DMS79 treated with DMSO at 0.1 percent for 48 hours (cell line): ENCODE measurements around the gene RIMKLA.
A peak's percentile ranks its signal among the peaks of the same experiment; 100 is the strongest.

Source experiments
- DNase-seq: peaks from one replicate; lab custom pipeline; 2025; lab: John Stamatoyannopoulos, UW

Gene RIMKLA

DNA sequence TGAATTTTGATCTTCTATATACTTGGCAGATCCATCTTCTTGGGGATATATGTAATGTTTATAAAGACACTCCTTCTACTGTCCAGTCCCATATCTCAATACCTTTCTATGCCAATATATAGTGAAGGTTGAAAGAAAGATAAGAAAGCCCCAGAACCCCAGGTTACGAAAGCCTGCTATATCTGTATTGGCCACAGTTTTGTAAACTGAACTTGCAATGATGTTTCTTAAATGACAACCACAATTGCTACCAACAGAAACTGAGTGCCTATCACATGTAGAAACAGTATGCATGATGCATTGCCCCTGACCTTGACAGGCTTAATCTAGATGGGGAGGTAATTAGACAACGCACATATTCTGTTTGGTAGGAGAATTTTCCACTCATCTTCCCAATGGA, 7.8 kb upstream of the RIMKLA start:
- no peak for DNase-seq

DNA sequence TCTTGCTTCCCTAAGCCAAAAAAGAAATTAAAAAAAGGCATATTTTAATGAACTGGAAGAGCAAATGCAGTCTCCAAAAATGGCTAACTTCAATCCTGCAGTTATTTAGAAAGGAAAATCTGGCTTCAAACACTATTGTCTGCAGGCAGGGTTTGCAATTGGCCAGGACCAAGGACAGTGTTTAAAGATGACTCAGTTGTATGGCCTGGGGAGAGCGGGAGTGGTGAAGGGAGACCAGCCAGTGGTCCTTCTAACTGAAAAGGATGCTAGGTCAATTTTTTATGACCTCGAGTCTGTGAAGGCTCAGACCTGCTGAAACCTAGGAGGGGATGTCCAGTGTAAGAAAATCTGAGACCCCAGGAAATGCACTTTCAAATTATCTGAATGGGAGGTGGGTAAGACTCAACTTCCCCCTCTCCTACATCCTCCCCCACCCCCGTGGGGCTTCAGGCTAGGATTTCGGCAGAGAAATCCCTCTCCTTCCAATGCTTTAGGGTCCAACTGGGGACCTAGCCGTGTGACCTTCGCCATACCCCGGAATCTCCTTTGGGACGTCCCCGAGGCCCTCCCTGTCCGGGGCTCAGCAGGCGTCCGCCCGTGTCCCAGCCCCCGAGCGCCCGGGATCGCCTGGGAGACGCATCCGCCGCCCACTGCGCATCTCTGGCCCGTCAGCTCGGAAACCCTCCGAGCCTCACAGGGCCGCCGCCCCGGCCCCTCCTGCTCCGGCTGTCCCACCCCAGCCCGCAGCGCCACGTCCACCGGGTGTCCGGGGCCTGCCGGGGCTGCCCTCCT, 602 bp upstream of the RIMKLA start:
- peak; percentile 62 for DNase-seq

DNA sequence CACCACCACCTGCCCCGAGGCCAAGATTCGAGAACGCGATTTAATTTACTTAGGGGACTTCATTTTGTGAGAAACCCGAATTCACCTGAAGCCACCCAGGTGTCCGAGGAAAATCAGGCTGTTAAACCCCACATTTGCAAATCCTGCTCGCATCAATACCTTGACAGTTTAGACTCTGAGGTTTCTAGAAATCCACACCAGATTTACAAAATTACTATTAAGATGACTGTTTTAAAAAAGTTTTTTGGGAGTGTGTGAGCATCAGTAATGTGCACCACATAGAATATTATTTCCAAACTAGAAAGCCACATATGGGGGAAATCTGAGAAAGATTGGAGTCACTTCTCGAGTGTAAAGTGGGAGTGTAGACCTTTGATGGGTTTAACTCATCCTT, 685 bp downstream of the RIMKLA start:
- peak; percentile 56 for DNase-seq

DNA sequence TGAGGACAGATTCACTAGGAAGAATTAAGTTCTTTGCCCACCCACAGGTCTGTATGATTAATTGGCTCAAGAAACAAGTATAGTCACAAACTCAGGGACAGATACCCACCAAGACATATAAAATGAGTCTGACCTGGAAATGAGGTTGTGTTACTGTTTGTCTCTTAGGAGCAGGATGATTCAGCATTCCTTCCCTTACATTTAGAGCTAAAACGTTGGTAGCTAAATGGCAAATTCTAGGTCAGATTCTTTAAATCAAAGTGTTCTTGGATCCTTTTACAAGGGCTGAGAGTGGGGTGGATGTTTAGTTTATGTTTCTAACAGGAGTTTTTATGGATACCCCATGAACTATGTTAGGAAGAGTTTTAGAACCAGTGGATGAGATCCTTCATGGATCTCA, 4.7 kb downstream of the RIMKLA start:
- no peak for DNase-seq

DNA sequence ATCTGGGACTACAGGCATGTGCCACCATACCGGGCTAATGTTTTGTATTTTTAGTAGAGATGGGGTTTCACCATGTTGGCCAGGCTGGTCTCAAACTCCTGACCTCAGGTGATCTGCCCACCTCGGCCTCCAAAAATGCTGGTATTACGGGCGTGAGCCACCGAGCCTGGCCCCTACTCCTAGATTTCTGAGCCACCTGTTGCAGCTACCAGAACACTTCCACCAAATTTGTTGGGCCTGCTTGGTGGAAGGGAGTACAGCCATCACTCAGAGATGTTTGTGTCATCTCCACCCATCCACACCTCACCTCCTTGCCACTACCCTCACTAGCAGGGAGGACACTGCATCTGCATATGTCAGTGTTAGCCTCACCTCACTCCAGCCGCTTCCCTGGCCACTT, 5.5 kb downstream of the RIMKLA start:
- no peak for DNase-seq

DNA sequence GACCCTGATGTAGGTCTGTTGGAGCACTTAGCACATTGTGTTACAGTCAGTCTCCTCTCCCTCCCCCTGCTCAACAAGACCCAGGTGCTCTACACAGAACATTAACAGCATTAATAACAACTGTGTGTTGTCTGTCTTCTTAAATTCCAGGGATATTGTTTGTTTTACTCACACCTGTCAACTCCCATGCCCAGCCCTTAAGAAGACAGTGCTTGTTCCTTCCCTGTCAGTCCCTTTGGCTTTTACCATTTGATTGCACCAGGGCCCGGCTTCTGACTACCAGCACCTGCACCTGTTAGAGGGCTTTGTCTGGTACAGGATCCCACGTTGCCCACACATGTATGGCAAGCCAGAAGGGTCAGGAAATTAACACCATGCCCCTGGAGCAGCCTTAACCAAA, 11.7 kb downstream of the RIMKLA start:
- no peak for DNase-seq

DNA sequence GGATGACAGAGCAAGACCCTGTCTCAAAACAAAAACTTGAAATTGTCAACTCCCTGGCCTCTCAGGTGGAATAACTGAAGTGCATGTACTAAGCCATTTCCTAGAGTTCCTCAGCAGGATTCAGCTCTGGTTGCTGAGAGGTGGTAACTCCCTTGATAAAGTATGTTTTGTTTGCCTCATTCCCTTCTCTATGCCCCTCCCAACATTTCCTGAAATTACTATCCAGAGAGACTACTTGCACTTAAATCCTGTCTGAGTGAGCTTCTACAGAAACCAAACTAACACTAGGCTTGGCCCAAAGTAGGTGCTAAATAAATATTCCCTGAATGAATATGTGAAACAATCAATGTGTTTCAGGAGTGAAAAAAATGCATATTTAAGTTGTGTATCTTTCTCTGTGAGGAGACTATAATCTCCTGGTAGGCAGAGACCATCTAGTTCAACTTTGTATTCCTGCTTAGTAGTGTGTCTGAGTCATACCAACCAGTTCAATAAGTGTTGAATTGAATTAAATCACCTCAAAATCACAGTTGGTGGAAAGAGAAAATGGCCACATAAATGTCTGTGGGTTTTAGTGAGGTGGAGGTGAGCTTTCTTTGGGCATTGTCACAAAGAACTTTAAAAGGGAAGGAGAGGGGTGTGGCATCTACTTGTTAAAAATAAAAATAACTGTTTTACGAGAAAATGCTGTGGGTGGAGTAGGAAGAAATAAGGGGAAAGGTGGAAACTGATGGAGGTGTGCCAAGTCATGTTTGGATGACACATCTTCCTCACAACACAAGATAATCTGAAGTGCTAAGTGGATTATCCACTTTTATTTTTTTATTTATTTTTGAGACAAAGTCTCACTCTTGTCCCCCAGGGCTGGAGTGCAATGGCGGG, 12.6 kb downstream of the RIMKLA start:
- no peak for DNase-seq

DNA sequence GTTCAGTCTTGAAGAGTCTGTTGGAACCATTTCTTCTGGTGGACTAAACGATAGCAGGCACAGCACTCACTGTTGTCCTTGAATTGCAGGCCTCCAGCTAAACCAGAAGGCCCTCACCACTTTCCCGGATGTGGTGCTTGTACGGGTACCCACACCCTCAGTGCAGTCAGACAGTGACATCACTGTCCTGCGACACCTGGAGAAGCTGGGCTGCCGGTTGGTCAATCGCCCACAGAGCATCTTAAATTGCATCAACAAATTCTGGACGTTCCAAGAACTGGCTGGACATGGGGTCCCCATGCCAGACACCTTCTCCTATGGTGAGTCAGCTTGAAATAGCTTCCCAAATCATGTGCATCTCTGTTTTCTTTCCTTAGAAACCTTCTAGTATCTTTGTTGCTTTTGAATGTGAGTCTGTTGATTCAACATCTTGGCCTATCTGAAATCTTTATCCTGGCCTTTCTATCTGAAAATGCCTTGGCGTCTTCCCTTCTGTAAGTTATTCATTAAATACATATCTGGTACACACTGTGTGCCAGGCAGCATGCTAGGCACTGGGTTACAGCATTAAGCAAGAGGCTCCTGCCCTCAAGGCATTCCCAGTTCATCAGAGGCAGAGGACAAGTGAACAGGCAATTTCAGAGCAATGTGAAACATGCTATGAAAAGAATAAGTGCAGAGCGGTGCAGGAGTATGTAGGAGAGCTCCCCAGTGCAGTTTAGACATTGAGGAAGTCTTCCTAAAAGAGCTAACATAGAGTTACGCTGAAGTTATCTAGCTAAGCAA, 18.9 kb downstream of the RIMKLA start:
- DNase-seq: no peak

DNA sequence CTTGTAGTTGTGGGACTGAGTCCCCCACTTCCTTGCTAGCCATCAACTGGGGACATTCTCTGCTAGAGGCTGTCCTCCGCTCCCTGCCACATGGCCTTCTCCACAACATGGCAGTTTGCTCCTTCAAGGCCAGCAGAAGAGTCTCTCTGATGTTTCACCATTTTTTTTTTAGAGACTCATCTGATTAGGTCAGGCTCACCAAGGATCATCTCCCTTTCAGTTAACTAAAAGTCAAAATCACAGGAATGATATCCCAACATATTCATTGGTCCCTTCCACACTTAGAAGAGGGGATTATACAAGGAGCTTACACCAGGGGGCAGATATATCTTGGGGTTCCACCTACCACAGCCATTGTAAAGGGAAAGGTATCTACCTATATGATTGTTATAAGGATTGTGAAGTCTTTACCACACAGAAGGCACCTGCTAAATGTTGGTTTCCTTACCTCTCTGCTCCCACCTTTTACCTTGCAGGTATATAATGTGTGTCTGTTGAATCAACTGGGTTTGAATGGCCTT, 23.3 kb downstream of the RIMKLA start:
- DNase-seq: no peak

DNA sequence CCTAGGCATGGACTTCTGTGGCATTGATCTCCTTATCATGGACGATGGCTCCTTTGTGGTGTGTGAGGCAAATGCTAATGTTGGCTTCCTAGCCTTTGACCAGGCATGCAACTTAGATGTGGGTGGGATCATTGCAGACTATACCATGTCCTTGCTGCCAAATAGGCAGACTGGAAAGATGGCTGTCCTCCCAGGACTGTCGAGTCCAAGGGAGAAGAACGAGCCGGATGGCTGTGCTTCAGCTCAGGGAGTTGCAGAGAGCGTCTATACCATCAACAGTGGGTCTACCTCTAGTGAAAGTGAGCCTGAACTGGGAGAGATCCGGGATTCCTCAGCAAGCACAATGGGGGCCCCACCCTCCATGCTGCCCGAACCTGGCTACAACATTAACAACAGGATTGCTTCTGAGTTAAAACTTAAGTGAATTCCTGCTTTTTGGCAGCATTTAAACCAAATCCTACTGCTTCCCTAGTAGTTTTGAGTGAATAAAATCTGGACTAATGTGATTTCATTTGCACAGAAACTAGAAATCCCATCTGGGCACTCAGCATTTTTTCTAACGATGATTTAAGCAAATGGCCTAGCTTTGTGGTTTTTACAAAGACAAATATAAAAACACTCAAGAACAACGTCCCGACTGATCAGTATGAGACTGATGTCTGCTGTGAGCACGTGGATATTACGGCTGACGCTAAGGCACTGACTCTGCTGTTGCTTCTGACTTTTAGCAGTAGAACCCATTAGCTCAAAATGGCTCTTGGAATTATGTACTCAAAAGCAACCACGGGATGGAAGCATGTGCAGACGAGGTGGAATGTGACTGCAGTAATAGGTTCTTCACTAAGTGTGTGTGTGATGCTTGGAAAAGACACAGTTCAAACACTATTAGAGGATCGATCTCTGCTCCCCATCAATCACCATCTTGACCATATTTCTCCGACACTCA, 34.2 kb downstream of the RIMKLA start:
- DNase-seq: no peak

DNA sequence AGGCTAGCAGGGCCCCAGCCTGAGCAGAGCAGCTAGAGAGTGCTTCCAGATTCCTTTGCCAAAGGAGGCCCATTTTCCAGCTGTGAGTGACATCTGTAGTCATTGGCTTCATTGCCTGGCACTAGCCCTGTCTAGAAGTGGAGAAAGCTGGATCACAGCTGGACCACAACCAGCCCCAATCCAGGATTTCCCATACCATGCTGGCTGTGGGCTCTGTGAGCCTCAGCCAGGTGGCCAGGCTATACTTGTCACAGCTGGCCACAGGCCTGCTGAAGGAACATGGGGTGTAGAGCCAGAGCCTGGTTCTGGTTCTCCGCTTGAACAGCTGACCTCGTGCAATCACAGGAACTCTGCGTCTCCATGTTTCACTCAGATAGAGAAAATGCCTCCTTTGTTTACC, 36.6 kb downstream of the RIMKLA start:
- no peak for DNase-seq

DNA sequence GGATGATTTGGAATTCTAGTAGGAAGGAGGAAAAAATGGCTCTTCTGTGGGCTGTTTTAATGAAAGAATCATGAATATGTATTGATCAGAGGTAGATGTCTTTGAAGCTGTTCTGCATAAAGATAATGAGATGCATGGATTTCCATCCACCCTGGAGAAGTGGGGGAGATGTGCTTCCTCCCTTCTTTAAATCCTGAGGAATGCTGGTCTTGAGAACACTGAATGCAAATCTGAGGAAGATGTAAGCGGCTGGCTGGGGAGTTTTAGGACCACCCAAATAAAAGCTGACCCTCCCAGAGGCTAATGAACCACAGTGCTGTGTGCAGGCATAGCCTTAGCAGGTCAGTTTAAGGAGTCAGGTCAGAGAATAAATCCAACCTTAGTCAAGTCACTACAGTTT, 37.9 kb downstream of the RIMKLA start:
- DNase-seq: no peak

DNA sequence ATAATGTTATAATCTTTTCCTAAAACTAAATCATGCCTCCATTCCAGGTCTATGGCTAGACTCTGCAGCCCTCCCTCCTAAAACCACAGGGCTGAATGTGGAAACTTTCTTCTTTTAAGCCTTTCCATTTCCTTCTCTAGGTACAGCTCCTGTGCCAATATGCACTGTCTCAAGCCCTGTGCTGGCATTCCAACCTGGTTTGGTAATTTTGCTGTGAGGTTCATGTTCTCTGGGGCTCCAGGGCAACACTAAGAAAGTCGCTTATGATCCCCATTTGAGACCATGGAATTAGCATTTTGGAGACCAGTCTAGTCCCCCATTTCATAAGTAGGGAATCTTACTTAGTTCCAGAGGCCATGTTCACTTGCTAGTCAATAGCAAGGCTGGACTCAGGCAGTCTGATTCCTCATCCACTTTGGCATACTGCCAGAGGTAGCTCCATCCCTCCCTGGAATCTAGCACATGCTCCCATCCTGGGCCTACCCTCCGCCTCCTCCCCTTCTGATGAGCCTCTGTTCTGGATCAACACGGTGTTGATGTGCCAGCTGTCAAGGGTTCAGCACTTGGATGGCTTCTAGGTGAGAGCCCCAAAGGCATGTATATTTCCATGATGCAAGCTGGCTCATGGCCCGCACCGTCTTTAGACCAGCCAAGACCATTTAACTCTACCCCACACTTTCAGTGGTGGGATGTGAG, 38.7 kb downstream of the RIMKLA start:
- DNase-seq: peak; percentile 28

DNA sequence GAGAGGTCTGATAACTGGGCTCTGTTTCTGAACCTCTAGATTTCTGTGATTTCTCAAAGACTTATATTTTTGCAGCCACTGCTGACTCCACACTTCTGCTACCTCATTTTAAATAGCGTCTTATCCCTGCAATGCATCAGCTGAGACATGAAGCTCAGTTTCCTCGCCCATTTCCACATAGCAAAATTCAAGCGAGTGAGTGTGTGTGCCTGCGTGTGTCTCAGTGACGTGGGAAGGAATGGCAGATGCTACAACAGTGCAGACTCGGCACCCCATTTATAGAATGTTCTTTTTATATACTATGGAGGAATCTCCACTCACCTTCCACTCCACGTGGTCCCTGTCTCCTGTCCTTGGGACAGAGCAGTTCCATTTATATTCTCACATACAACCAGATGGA, 39.5 kb downstream of the RIMKLA start:
- no peak for DNase-seq

DNA sequence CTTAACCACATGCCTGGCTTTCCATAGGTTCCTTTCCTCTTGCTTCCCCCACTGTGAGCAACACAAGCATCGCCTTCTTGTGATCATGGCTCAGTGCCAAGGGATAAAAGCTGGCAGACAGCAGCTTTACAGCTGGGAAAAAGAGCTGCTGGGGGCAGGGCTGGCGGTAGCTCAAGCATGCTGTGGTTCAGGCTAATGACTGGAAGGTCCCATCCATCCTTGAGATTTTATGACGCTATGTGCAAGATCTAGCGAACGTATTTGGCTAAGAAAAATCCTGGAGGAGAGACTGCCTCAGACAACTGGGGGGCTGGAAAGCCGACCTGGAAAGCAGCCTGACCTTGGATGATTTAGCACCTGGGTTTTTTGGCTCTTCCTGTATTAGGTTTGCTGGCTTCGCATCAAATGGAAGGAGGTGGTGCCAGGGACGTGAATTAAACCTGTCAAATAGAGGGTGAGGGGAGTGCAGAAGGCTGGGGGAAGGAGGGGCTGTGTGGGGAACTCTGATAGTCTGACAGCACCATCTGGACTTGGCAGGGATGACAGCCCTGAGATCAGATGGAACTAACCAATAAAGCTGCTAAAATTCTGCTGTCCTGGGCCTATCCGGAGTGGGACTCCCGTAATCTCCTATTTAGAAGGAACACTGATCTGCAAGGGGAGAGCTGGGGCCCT, 40.5 kb downstream of the RIMKLA start:
- peak; percentile 99 for DNase-seq

DNA sequence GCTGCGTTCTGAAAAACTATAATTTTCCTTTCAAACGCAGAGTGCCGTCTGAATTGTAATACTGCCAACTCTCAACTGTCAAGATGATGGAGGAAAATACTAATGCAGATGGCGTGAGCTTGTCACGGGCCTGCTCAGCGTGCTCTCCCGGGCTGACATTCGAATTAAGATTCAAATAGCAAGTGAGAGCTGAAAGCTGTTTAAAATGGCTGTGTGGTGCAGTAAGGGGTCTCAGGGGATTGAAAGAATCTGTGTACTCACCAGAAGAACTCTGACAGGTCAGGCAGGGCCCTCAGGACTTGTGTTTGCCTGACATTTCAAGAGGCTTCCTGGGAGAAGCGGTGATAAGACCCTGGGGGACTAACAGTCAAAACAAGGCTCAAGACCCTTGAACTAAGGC, 42.1 kb downstream of the RIMKLA start:
- peak; percentile 96 for DNase-seq

DNA sequence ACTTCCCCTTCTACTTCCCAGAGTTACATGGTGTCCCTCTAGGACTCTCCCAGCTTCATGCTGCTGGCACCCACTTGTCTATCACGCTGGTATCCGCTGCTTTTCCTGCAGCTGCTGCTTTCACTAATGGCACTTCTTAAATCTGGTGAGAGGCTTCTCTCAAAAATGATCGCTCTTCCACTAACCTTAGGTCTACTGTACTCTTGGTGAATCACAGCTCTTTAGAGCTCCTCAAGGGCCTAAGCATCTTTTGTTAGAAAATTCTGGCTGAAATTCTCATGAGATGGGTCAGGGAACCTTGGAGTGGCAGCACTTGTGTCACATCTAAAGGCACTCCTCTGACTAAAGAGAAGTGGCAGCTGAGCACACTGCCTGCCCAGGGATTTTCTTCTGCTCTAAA, 43.1 kb downstream of the RIMKLA start:
- peak; percentile 99 for DNase-seq

DNA sequence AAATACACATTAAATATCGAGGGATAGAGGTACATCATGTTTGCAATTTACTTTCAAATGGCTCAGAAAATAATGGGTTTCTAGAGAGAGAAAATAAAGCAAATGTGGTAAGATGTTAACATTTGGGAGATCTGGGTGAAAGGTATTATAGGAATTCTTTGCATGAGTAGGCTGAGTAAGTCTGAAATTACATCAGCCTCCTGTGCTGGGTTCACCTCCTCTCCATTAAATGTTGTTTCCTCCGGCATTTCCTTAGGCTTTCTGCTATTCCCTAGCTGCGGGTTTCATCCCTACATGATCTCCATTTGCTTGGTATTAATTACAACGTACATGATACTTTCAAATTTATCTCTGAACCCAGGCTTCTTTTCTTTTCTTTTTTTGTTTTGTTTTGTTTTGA, 43.6 kb downstream of the RIMKLA start:
- DNase-seq: no peak

DNA sequence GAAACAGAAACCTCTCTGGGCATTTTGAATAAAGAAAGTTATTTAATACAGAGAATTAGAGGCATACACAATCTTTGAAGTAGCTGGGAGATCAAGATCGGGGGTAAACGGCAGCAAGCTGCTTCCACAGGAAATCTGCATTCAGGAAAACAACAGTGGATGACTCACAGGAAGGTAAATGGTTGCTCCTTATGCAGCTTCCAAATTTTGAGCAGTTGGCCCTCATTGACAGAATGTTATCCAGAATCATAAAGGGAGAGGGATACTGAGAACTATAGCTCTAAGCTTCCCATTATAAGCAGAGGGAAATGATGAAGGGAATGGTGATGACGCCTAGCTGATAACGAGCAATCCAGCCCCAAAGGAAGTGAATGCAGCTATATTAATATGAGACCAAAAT, 46.6 kb downstream of the RIMKLA start:
- DNase-seq: no peak

DNA sequence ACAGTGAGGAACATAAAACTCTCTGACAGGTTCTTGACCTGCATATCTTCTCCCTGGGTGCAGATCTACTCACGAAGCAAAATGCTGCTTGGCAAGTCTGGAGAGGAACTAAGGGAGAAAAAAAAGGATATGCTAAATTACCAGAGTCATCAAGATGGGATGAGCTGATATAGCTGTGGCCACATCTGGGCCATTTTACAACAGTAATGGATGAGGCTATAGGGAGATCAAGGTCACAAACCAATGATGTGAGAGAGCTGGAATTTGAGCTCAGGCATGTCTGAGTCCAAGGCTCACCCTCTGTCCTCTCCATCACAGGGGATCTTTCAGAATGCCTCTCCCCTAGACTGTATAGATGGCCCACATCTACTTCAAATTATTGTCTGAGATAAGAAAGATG, 49.0 kb downstream of the RIMKLA start:
- no peak for DNase-seq
